GM12872 (cell line): Measurements from ENCODE around the gene FOXO1.

Source experiments
- TF ChIP-seq, protein P1 (sequence below): IDR thresholded peaks from 3 replicates; pipeline ENCODE4 v1.5.1; 2011; ENCODE audit warnings: low read depth, mild to moderate bottlenecking, low read length, moderate library complexity; ENCODE audit not compliant: insufficient read depth

Gene FOXO1

DNA sequence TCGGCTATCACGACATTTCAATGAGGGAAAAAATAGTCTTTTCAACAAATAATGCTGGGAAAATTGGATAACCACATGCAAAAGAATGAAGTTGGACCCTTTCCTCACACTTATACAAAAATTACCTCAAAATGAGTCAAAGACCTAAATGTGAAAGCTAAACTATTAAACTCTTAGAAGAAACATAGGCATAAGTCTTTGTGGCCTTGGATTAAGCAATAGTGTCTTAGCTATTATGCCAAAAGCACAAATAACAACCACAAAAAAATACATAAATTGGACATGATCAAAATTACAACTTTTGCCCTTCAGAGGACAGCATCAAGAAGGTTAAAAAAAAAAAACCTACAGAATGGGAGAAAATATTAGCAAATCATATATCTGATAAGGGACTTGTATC, 156.6 kb downstream of the FOXO1 start:
- TF ChIP-seq, protein P1, sequence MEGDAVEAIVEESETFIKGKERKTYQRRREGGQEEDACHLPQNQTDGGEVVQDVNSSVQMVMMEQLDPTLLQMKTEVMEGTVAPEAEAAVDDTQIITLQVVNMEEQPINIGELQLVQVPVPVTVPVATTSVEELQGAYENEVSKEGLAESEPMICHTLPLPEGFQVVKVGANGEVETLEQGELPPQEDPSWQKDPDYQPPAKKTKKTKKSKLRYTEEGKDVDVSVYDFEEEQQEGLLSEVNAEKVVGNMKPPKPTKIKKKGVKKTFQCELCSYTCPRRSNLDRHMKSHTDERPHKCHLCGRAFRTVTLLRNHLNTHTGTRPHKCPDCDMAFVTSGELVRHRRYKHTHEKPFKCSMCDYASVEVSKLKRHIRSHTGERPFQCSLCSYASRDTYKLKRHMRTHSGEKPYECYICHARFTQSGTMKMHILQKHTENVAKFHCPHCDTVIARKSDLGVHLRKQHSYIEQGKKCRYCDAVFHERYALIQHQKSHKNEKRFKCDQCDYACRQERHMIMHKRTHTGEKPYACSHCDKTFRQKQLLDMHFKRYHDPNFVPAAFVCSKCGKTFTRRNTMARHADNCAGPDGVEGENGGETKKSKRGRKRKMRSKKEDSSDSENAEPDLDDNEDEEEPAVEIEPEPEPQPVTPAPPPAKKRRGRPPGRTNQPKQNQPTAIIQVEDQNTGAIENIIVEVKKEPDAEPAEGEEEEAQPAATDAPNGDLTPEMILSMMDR = no peak

- TF ChIP-seq, protein P1 = no peak
Measured at GRCh38 chr13:40508767-40509342, 157.6 kb downstream of the FOXO1 start.

DNA sequence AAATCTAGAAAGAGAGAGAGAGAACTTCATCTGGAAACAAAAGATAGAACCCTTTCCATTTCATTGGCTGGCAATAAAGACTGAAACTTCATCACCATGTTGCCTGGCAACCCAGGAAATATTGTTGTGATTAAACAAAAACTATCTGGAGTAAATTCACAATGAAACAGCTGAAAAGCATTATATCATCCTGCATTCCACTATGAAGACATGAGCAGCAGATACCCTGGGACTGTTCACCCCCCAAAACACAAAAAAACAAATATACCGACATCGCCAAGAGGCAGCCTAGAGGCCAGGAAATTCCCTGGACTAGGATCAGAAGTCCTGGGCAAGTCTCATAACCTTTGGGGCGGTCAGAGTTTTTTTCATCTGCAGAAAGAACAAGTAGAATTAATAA, 158.3 kb downstream of the FOXO1 start:
- TF ChIP-seq, protein P1 = no peak

DNA sequence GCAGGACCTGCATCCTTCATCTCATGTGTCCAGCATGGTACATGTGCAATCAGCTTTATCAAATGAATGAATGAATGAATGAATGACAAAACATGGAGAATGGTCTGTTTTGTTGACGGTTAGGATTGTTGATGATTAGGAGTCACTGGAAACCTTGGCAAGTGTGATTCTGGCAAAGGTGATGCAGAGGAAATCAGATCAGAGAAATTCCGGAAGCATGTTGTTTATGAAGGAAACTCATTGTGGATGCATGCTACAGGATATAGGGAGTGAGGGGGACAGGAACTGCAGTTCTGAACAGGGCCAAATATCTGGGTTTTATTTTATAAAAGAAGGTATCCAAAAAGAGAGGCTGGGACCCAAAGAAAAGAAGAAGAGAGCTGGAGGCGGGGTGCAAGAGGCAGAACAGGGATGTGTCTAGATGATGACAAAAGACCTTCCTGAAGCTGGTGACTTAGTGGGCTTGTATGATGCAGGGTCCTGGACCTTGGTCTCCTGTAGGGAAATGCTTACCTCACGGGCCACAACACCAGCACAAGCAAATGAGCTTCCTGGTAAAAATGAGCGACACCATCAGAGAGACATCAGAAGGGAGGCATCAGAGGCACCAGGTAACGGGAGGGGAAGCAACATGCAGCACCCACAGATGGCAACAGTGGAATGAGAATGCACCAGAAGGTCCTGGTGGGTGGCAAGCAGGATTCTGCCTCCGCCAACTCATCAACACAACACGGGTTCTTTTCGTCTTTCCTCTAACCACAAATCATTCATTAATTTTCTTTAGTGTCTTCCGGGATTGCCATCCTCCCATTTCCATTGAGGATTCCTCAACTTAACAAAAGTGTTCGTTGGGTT, 159.6 kb downstream of the FOXO1 start:
- TF ChIP-seq, protein P1 = no peak
